ENCODE results near the gene TMEM116.

- peak; percentile 3; the same call in 1 of the 2 replicates for TF ChIP-seq CTCF (IDR thresholded peaks at IDR 0.05; ENCODE audit: low read depth, low read length)
- no peak for TF ChIP-seq EZH2phosphoT487 (IDR thresholded peaks at IDR 0.05; ENCODE audit: low read depth)
Measured at GRCh38 chr12:112013601-112014402, 837 bp upstream of the TMEM116 start.

All from OCI-LY3 (cell line).